ENCODE measurements around the gene ZNF519.

ZNF519 gene

GRCh38 chr18:14100503-14101286, 31.5 kb downstream of the ZNF519 start:
- DNase-seq (ENCODE audit: low read depth in 4 of 4, low spot score in 1 of 4) = no peak

- no peak for DNase-seq (ENCODE audit: low read depth in 4 of 4, low spot score in 1 of 4)
Observed at GRCh38 chr18:14098428-14098827, 33.8 kb downstream of the ZNF519 start.

- DNase-seq (ENCODE audit: low read depth in 4 of 4, low spot score in 1 of 4) = no peak
Observed at GRCh38 chr18:14097761-14098160, 34.5 kb downstream of the ZNF519 start.

GRCh38 chr18:14093307-14093915, 38.8 kb downstream of the ZNF519 start:
- DNase-seq (ENCODE audit: low read depth in 4 of 4, low spot score in 1 of 4) = no peak

GRCh38 chr18:14092625-14093306, 39.5 kb downstream of the ZNF519 start:
- no peak for DNase-seq (ENCODE audit: low read depth in 4 of 4, low spot score in 1 of 4)

GRCh38 chr18:14089781-14090180, 42.5 kb downstream of the ZNF519 start:
- no peak for DNase-seq (ENCODE audit: low read depth in 4 of 4, low spot score in 1 of 4)

- DNase-seq (ENCODE audit: low read depth in 4 of 4, low spot score in 1 of 4) = no peak
Observed at GRCh38 chr18:14089191-14089590, 43.0 kb downstream of the ZNF519 start.

- no peak for DNase-seq (ENCODE audit: low read depth in 4 of 4, low spot score in 1 of 4)
Observed at GRCh38 chr18:14086458-14087231, 45.6 kb downstream of the ZNF519 start.

GRCh38 chr18:14085770-14086457, 46.3 kb downstream of the ZNF519 start:
- no peak for DNase-seq (ENCODE audit: low read depth in 4 of 4, low spot score in 1 of 4)

GRCh38 chr18:14075196-14075595, 57.0 kb downstream of the ZNF519 start:
- no peak for DNase-seq (ENCODE audit: low read depth in 4 of 4, low spot score in 1 of 4)

GRCh38 chr18:14074187-14074586, 58.0 kb downstream of the ZNF519 start:
- no peak for DNase-seq (ENCODE audit: low read depth in 4 of 4, low spot score in 1 of 4)

- DNase-seq (ENCODE audit: low read depth in 4 of 4, low spot score in 1 of 4) = no peak
Observed at GRCh38 chr18:14053661-14054060, 78.6 kb downstream of the ZNF519 start.
